ENCODE results near the gene KCNJ10. TPM values are rescaled to one million over a fixed set of nuclear protein-coding genes. Genes with fewer than 3 reads are reported as not detected.
A peak's percentile ranks its signal among the peaks of the same experiment; 100 is the strongest.

KCNJ10 gene
- polyA plus RNA-seq, 1 experiment, result not detected

DNA sequence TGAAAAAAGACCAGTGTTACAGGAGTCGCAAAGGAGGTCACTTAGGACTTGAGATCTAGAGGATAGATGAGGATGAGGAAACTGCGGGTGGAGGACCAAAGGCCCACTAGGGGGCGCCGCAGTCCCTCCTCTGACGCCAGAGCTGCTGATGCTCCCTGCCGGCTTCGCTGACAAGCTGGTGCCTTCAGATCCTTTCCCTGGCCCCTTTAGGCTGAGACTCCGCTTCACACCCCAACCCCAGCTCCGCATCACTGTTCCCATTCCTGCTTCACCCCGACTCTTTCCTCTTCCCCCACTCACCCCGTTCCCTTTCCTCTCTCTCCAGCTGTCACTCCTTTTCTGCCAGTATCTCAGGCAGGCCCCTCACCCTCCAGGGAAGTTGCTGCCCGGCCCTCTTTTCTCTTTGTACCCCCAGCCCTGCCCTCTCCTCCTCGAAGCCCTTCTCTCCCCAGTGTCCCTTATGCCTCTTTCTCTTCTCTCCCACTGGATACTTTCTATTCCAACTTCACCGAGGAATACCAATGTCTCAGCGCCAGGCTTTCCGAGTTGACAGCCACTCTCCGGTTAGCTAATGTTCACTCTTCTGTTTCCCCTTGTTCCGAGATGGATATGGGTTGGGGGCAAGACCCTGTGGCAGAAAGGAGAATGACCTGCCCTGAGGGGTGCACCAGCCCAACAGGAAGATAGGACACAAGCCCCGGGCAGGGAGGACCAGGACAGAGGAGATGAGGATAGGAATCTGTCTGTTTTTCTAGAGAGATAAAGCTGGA is 15.9 kb upstream of the KCNJ10 start:
- POLR2A ChIA-PET, result interaction anchor here (1.4 kb wide), 1 partner anchor 166 kb away, joined by 4 read pairs; no protein-coding TSS in a partner anchor
- no peak overlapping the region for H3K4me3 ChIP-seq (ENCODE audit: low read depth, low read length)
- H3K27me3 ChIP-seq (ENCODE audit: control insufficient read depth, insufficient read depth, low read length), result peaks cover 43% of the 10 kb centered on the region
- CTCF ChIA-PET, result interaction anchor here (0.6 to 6.8 kb wide), 61 partner anchors 8 to 773 kb away, joined by 3 to 73 read pairs (median 4); partner anchors contain the start of genes IGSF8 and KCNJ10
- no peak overlapping the region for H3K27ac ChIP-seq (ENCODE audit: low read depth, low read length)
- peaks cover 5% of the 10 kb centered on the region; the same call in 1 of the 2 replicates for H3K9me3 ChIP-seq (ENCODE audit: control insufficient read depth, insufficient read depth, low read length)
- TF ChIP-seq, protein P1, sequence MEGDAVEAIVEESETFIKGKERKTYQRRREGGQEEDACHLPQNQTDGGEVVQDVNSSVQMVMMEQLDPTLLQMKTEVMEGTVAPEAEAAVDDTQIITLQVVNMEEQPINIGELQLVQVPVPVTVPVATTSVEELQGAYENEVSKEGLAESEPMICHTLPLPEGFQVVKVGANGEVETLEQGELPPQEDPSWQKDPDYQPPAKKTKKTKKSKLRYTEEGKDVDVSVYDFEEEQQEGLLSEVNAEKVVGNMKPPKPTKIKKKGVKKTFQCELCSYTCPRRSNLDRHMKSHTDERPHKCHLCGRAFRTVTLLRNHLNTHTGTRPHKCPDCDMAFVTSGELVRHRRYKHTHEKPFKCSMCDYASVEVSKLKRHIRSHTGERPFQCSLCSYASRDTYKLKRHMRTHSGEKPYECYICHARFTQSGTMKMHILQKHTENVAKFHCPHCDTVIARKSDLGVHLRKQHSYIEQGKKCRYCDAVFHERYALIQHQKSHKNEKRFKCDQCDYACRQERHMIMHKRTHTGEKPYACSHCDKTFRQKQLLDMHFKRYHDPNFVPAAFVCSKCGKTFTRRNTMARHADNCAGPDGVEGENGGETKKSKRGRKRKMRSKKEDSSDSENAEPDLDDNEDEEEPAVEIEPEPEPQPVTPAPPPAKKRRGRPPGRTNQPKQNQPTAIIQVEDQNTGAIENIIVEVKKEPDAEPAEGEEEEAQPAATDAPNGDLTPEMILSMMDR (IDR thresholded peaks at IDR 0.05; ENCODE audit: low read depth, low read length), result peak; percentile 87
- peak; percentile 32 for DNase-seq (ENCODE audit: low read depth, low spot score)

DNA sequence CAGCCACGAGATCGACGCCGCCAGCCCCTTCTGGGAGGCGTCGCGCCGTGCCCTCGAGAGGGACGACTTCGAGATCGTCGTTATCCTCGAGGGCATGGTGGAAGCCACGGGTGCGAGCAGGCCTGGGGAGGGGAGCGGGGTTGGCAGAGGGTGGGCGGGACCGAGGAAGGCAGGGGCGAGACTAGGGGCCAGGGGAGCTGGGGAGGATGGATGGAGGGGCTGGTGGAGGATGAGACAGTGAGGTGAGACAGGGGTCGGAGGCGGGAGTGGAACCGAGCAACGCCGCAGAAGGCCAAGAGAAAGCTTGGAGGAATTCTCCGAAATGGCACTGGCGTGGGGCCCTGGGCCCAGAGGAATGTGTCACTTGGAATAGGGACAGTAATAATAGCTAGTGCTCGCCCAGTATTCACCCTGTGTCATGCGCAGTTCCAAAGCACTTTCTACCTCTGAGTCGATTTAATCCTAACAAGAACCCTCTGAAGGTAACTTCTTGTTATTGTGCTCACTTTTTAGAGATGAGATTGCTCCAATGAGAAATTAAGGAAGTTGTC is 14.9 kb upstream of the KCNJ10 start:
- Histone ChIP-seq H3K4me3 (ENCODE audit: low read depth, low read length) (no peak overlapping the region), H3K27ac (ENCODE audit: low read depth, low read length) (no peak overlapping the region), H3K9me3 (ENCODE audit: control insufficient read depth, insufficient read depth, low read length) (peaks cover 5% of the 10 kb centered on the region; the same call in 1 of the 2 replicates), H3K27me3 (ENCODE audit: control insufficient read depth, insufficient read depth, low read length) (peaks cover 52% of the 10 kb centered on the region)
- DNase-seq (ENCODE audit: low read depth, low spot score), result no peak
- POLR2A ChIA-PET, result no interaction called here
- CTCF ChIA-PET, result interaction anchor here (0.6 to 6.8 kb wide), 54 partner anchors 8 to 764 kb away, joined by 3 to 73 read pairs (median 5); partner anchors contain the start of genes ATP1A2, IGSF8, KCNJ10 and PEA15
- TF ChIP-seq, protein P1 (IDR thresholded peaks at IDR 0.05; ENCODE audit: low read depth, low read length), result no peak

DNA sequence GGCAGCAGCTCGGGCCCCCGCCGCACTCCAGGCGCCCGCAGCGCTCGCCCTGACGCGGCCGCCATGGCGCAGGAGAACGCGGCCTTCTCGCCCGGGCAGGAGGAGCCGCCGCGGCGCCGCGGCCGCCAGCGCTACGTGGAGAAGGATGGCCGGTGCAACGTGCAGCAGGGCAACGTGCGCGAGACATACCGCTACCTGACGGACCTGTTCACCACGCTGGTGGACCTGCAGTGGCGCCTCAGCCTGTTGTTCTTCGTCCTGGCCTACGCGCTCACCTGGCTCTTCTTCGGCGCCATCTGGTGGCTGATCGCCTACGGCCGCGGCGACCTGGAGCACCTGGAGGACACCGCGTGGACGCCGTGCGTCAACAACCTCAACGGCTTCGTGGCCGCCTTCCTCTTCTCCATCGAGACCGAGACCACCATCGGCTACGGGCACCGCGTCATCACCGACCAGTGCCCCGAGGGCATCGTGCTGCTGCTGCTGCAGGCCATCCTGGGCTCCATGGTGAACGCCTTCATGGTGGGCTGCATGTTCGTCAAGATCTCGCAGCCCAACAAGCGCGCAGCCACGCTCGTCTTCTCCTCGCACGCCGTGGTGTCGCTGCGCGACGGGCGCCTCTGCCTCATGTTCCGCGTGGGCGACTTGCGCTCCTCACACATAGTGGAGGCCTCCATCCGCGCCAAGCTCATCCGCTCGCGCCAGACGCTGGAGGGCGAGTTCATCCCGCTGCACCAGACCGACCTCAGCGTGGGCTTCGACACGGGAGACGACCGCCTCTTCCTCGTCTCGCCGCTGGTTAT is 14.2 kb upstream of the KCNJ10 start:
- peak overlapping the region; percentile 38 for H3K4me3 ChIP-seq (ENCODE audit: low read depth, low read length)

DNA sequence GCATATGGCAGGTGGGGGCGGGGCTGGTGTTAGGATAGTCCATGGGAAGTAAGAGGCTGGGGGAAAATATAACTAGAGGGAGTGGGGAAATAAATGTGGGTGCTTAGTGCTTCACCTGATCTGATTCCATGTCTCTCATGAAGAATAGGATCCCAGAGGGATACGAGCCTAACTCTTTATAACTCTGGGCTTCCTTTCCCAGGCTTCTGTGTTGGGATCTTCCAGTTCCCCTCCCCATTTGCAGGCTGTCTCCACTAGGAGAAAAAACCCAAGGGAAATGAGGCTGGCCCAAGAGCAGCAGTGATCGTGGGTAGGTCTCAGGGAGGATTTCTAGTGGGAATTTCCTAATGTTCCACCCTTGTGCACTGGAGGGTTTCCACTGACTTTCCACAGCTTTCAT is 13.0 kb upstream of the KCNJ10 start:
- H3K27ac ChIP-seq (ENCODE audit: low read depth, low read length), result no peak overlapping the region
- TF ChIP-seq, protein P1 (IDR thresholded peaks at IDR 0.05; ENCODE audit: low read depth, low read length), result no peak
- H3K27me3 ChIP-seq (ENCODE audit: control insufficient read depth, insufficient read depth, low read length), result peaks cover 55% of the 10 kb centered on the region
- DNase-seq (ENCODE audit: low read depth, low spot score), result no peak
- ChIA-PET CTCF (interaction anchor here (0.6 to 6.7 kb wide), 6 partner anchors 15 to 302 kb away, joined by 3 to 57 read pairs (median 4); partner anchors contain the start of gene DUSP23), POLR2A (no interaction called here)
- no peak overlapping the region for H3K4me3 ChIP-seq (ENCODE audit: low read depth, low read length)
- H3K9me3 ChIP-seq (ENCODE audit: control insufficient read depth, insufficient read depth, low read length), result peaks cover 5% of the 10 kb centered on the region; the same call in 1 of the 2 replicates

More for the DNA sequence above, 14.2 kb upstream of the KCNJ10 start:
- TF ChIP-seq, protein P1 (IDR thresholded peaks at IDR 0.05; ENCODE audit: low read depth, low read length), result peak; percentile 55
- ChIA-PET CTCF (interaction anchor here (1.0 to 6.8 kb wide), 19 partner anchors 7 to 295 kb away, joined by 3 to 73 read pairs (median 10); no protein-coding TSS in a partner anchor), POLR2A (no interaction called here)
- Histone ChIP-seq H3K27ac (ENCODE audit: low read depth, low read length) (no peak overlapping the region), H3K9me3 (ENCODE audit: control insufficient read depth, insufficient read depth, low read length) (peaks cover 5% of the 10 kb centered on the region; the same call in 1 of the 2 replicates), H3K27me3 (ENCODE audit: control insufficient read depth, insufficient read depth, low read length) (peaks cover 53% of the 10 kb centered on the region)
- DNase-seq (ENCODE audit: low read depth, low spot score), result no peak
